GM12878 (cell line): ENCODE measurements around the gene SRSF9. TPM values are rescaled to one million over a fixed set of nuclear protein-coding genes. Genes with fewer than 3 reads are reported as not detected.
A peak's percentile ranks its signal among the peaks of the same experiment; 100 is the strongest.

Experiments
- ATAC-seq: fragments of 200-7000 bp; cut with Tn5 transposase; 3 replicates; pipeline ENCODE4 v1.9.1; 2020; ENCODE audit warnings: mild to moderate bottlenecking, moderate library complexity
- BruUV-seq: library from RNA; stranded (reverse); fragments of 400-500 nt; replicated peaks from 2 replicates; lab custom pipeline; 2021; lab: Mats Ljungman, UMichigan
- CTCF ChIA-PET: fragments of 300-600 bp; sonication (Branson Sonifier 250); formaldehyde crosslinking; extraction: SDS; loops from one replicate; lab custom pipeline; 2021; ENCODE audit warnings: inconsistent platforms; lab: Yijun Ruan, JAX
- POLR2A ChIA-PET: fragments of 350-600 bp; formaldehyde crosslinking; extraction: SDS; loops from one replicate; lab custom pipeline; 2021; ENCODE audit warnings: inconsistent platforms; lab: Charles Lee
- RAD21 ChIA-PET: fragments of 300-600 bp; sonication (Branson Sonifier 250); formaldehyde crosslinking; loops from one replicate; lab custom pipeline; 2023; ENCODE audit warnings: antibody characterized with exemption; ENCODE audit not compliant: unreplicated experiment; lab: Charles Lee
- SMC1A ChIA-PET: fragments of 300-600 bp; sonication (Branson Sonifier 250); formaldehyde crosslinking; loops from one replicate; lab custom pipeline; 2023; ENCODE audit not compliant: unreplicated experiment, uncharacterized antibody; lab: Charles Lee
- DNase-seq: peaks from one replicate; pipeline ENCODE4 v3.0.0-alpha.2; 2011; ENCODE audit warnings: low read depth, low spot score
- FAIRE-seq: peaks from 3 replicates; lab custom pipeline; 2011; peaks lifted over from hg19 to GRCh38; lab: Jason Lieb, UNC
- H2AFZ ChIP-seq: 2 replicates; pipeline ENCODE4 v1.6.0; 2011; ENCODE audit warnings: low read depth, low read length, control low read depth; ENCODE audit not compliant: control insufficient read depth
- H3K27ac ChIP-seq: 2 replicates; pipeline ENCODE4 v1.5.1; 2011; ENCODE audit warnings: control low read depth; ENCODE audit not compliant: control insufficient read depth, insufficient read depth
- H3K27me3 ChIP-seq, 2 experiments: replicated peaks in 1 of 2; 2 replicates each; pipeline versions ENCODE4 v1.6.0 to v1.6.1; 2011; ENCODE audit warnings: low read length in 1 of 2; ENCODE audit not compliant: control insufficient read depth in 2 of 2, insufficient read depth in 2 of 2
- H3K36me3 ChIP-seq, 2 experiments: 2 replicates each; pipeline ENCODE4 v1.5.1; 2011; ENCODE audit warnings: low read length in 1 of 2; ENCODE audit not compliant: control insufficient read depth in 2 of 2, insufficient read depth in 2 of 2
- H3K4me1 ChIP-seq: 2 replicates; pipeline ENCODE4 v1.6.1; 2011; ENCODE audit warnings: mild to moderate bottlenecking, low read length, moderate library complexity, mixed read lengths; ENCODE audit not compliant: control insufficient read depth, insufficient read depth
- H3K4me2 ChIP-seq: 2 replicates; pipeline ENCODE4 v1.6.0; 2011; ENCODE audit warnings: control low read depth; ENCODE audit not compliant: control insufficient read depth, insufficient read depth
- H3K4me3 ChIP-seq: fragments of 200-600 bp; sonication (generic); 2 replicates; pipeline ENCODE4 v1.5.1; 2016
- H3K79me2 ChIP-seq: 2 replicates; pipeline ENCODE4 v1.6.0; 2011; ENCODE audit warnings: low read length; ENCODE audit not compliant: control insufficient read depth, insufficient read depth
- H3K9ac ChIP-seq: 2 replicates; pipeline ENCODE4 v1.8.0; 2011; ENCODE audit warnings: low read length, control low read depth, mixed read lengths; ENCODE audit not compliant: control insufficient read depth, insufficient read depth
- H3K9me3 ChIP-seq: replicated peaks from 3 replicates; pipeline ENCODE4 v1.5.1; 2011; ENCODE audit warnings: mild to moderate bottlenecking, low read length; ENCODE audit not compliant: control insufficient read depth, insufficient read depth
- H4K20me1 ChIP-seq: 2 replicates; pipeline ENCODE4 v1.6.0; 2011; ENCODE audit not compliant: control insufficient read depth, insufficient read depth
- CBFB ChIP-seq: IDR thresholded peaks from 2 replicates; pipeline ENCODE4 v1.6.1; 2016; ENCODE audit warnings: antibody characterized with exemption, low read depth
- JUND ChIP-seq: IDR thresholded peaks from 2 replicates; pipeline ENCODE4 v1.6.1; 2012; ENCODE audit warnings: low read depth, mild to moderate bottlenecking, low read length, improper control_type of control experiment, moderate library complexity
- SPI1 ChIP-seq: IDR thresholded peaks from 2 replicates; pipeline ENCODE4 v1.6.1; 2011; ENCODE audit warnings: low read depth, mild to moderate bottlenecking, low read length, moderate library complexity, borderline replicate concordance; ENCODE audit not compliant: insufficient read depth
- ZNF687 ChIP-seq: fragments of 450-650 bp; IDR thresholded peaks from 2 replicates; pipeline ENCODE4 v1.6.1; 2017; ENCODE audit warnings: mild to moderate bottlenecking, moderate library complexity
- WGBS: methylation state at CpG from one replicate; pipeline ENCODE4 v1.1.6; 2016; ENCODE audit warnings: low lambda C conversion rate; ENCODE audit not compliant: insufficient replicate concordance, insufficient coverage; ENCODE audit errors: missing lambda C conversion rate; 5-methylcytosine and 5-hydroxymethylcytosine counted together
- in situ Hi-C: fragments of 300-500 bp; cut with MboI; formaldehyde crosslinking; loops from 9 replicates; pipeline ENCODE4 v1.14.3; 2018; ENCODE audit warnings: mixed read lengths
- intact Hi-C: fragments of 100-400 bp; cut with micrococcal nuclease; formaldehyde crosslinking; loops from one replicate; pipeline ENCODE4 v1.14.2; 2022; ENCODE audit not compliant: unreplicated experiment
- polyA plus RNA-seq, 11 experiments: library from polyadenylated mRNA; depleted of rRNA in 4 of 11; unstranded in 6 of 11; stranded (reverse) in 5 of 11; fragments of >200 nt; fragmentation: Nextera tagmentation in 4 of 11; fragmentation: Illumina TruSeq in 1 of 11; extraction: Ambion mirVana in 4 of 11; extraction: Trizol in 1 of 11; gene quantifications; 1 replicate in 1 of 11; 2 replicates in 10 of 11; pipeline versions ENCODE4 v1.2.1 to v1.2.3, GENCODE V29; 2011 to 2016; ENCODE audit warnings: inconsistent platforms in 2 of 11, missing spikeins in 2 of 11, low read depth in 1 of 11
- total RNA-seq, 4 experiments: library from RNA; depleted of rRNA in 3 of 4; stranded (reverse); fragments of >200 nt in 3 of 4; fragmentation: Illumina TruSeq in 1 of 4; extraction: Trizol in 1 of 4; gene quantifications; 2 replicates each; pipeline versions ENCODE4 v1.2.1 to v1.2.3, GENCODE V29; 2013 to 2021
- TF ChIP-seq, protein P1 (sequence below): fragments of 450-650 bp; IDR thresholded peaks from 2 replicates; pipeline ENCODE4 v1.6.1; 2016; ENCODE audit warnings: mild to moderate bottlenecking

Gene SRSF9
- total and polyA plus RNA-seq, 10 of the 15 experiments (the other 5 are each of a cell fraction or from before 2014, with no cell fraction given): 56.2 to 510 (median 186) TPM

DNA sequence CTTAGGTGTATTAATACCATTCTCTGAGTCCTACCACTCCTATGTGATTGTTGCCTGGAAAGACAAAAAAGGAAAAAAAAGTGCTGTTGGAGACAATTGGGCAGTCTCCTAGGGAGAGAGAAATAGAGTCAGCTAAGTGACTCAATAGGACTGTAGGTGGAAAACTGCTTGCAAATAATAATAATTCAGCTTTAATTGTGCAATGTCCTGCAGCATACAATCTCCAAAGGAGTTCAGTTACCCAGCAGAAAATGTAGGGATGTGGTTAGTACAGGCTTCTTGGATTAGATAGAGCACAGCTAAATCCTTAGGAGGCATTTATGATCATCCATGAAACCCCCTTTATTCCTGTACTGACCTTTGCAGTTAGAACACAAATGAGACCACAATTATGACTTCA, 3.0 kb upstream of the SRSF9 start (continued):
- TF ChIP-seq ZNF687 (no peak), CBFB (no peak), JUND (no peak)

DNA sequence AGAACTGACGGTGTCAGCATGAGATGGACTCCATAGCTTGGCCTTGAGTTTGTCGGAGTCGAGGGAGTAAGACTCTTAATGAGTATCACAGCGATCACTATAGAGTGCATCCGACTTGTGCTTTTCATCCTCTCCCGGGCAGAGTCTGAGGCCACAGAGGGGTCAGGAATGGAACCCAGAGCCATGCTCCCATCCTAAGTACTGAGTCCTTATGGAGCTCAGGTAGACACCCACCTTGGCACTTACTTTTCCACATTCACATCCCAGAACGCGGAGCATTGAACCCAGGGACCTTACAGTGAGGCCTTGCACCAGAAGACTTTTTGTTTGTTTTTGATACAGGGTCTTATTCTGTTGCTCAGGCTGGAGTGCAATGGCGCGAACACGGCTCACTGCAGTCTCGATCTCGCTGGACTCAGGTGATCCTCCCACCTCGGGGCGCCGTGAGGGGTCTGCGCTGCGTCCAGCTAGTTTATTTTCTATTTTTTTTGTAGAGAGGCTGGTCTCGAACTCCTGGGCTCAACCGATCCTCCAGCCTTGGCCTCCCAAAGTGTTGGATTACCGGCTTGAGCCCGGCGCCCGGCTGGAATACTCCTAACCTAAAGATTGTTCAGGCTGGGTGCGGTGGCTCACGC, 719 bp upstream of the SRSF9 start:
- in situ Hi-C loops: no loop called here
- BruUV-seq: no TSS peak
- CTCF ChIA-PET: interaction anchor here (0.7 to 5.9 kb wide), 18 partner anchors 14 to 168 kb away, joined by 3 to 39 read pairs (median 3); partner anchors contain the start of genes COQ5, COX6A1, DYNLL1 and POP5
- POLR2A ChIA-PET: interaction anchor here (0.5 to 1.2 kb wide), 6 partner anchors 25 to 106 kb away, joined by 3 to 9 read pairs (median 3); partner anchors contain the start of gene DYNLL1
- H3K79me2 ChIP-seq: peaks cover 49% of the 10 kb centered on the region
- peaks cover 0 to 12% of the 10 kb centered on the region in 2 experiments; a peak in 3 of 4 replicates for H3K36me3 ChIP-seq
- RAD21 ChIA-PET: no interaction called here
- peak overlapping the region; percentile 80 for H3K27ac ChIP-seq
- FAIRE-seq (no peak), DNase-seq (no peak), ATAC-seq (peak; percentile 36)
- intact Hi-C loops: no loop called here
- peaks cover 10% of the 10 kb centered on the region for H4K20me1 ChIP-seq
- peaks cover 16% of the 10 kb centered on the region for H3K4me1 ChIP-seq
- H3K4me2 ChIP-seq: peak overlapping the region; percentile 96
- SMC1A ChIA-PET: interaction anchor here (1.5 to 2.8 kb wide), 2 partner anchors 26 to 68 kb away, joined by 5 to 10 read pairs; partner anchors contain the start of gene DYNLL1
- TF ChIP-seq, protein P1, sequence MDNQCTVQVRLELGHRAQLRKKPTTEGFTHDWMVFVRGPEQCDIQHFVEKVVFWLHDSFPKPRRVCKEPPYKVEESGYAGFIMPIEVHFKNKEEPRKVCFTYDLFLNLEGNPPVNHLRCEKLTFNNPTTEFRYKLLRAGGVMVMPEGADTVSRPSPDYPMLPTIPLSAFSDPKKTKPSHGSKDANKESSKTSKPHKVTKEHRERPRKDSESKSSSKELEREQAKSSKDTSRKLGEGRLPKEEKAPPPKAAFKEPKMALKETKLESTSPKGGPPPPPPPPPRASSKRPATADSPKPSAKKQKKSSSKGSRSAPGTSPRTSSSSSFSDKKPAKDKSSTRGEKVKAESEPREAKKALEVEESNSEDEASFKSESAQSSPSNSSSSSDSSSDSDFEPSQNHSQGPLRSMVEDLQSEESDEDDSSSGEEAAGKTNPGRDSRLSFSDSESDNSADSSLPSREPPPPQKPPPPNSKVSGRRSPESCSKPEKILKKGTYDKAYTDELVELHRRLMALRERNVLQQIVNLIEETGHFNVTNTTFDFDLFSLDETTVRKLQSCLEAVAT: peak; percentile 96
- no peak for TF ChIP-seq SPI1
- H3K9me3 ChIP-seq: no peaks in the 10 kb centered on the region
- 77% methylated on average over 26 of the region's 26 CpGs for WGBS
- H2AFZ ChIP-seq: peak overlapping the region; percentile 97
- no peaks in the 10 kb centered on the region for H3K27me3 ChIP-seq
- peak overlapping the region; percentile 60 for H3K9ac ChIP-seq
- H3K4me3 ChIP-seq: peak overlapping the region; percentile 87
